Activated naive CD4-positive, alpha-beta T cell (primary cell): ENCODE measurements around the gene MIEF1.
"Not testable (repeated sequence)": the region's sequence is repeated elsewhere in the genome, so short reads cannot be mapped to it uniquely, and the experiment has no call there.

Source experiments
- DNase-seq, 4 experiments: peaks; one replicate each; lab custom pipeline; 2025; lab: John Stamatoyannopoulos, UW

MIEF1 gene

GRCh38 chr22:39513791-39514190 lies 11.7 kb downstream of the MIEF1 start:
- no peak for DNase-seq

GRCh38 chr22:39514373-39514973 lies 12.4 kb downstream of the MIEF1 start:
- peak in 2 of 4 experiments; percentile 25 to 45 for DNase-seq

- no peak for DNase-seq
Measured at GRCh38 chr22:39515266-39516050, 13.4 kb downstream of the MIEF1 start.

GRCh38 chr22:39517470-39517869 lies 15.4 kb downstream of the MIEF1 start:
- DNase-seq, result no peak

- no peak for DNase-seq
Measured at GRCh38 chr22:39518144-39518786, 16.2 kb downstream of the MIEF1 start.

- no peak for DNase-seq
Measured at GRCh38 chr22:39518996-39519680, 17.0 kb downstream of the MIEF1 start.

GRCh38 chr22:39519681-39520225 lies 17.7 kb downstream of the MIEF1 start:
- DNase-seq, result peak in 1 of 4 experiments; percentile 32

- DNase-seq, result peak; percentile 91 to 99 (median 96)
Measured at GRCh38 chr22:39520226-39521105, 18.4 kb downstream of the MIEF1 start, which contains the start of gene ATF4. TSS of gene ATF4 (plus strand) at chr22:39520562. CDS start at chr22:39521446, 884 bp downstream.

- DNase-seq, result not testable (repeated sequence)
Measured at GRCh38 chr22:39521106-39521885, 19.2 kb downstream of the MIEF1 start.

GRCh38 chr22:39522091-39522490 lies 20.0 kb downstream of the MIEF1 start:
- not testable (repeated sequence) for DNase-seq

- DNase-seq, result no peak
Measured at GRCh38 chr22:39522567-39523300, 20.6 kb downstream of the MIEF1 start.

- DNase-seq, result no peak
Measured at GRCh38 chr22:39524089-39524752, 22.1 kb downstream of the MIEF1 start.

GRCh38 chr22:39524753-39525657 lies 22.9 kb downstream of the MIEF1 start:
- DNase-seq, result no peak

- no peak for DNase-seq
Measured at GRCh38 chr22:39525658-39525975, 23.5 kb downstream of the MIEF1 start.

- no peak for DNase-seq
Measured at GRCh38 chr22:39526736-39527171, 24.7 kb downstream of the MIEF1 start.

- DNase-seq, result no peak
Measured at GRCh38 chr22:39527481-39527961, 25.4 kb downstream of the MIEF1 start.

- no peak for DNase-seq
Measured at GRCh38 chr22:39528080-39528661, 26.1 kb downstream of the MIEF1 start.
